K562 (cell line): ENCODE results near the gene CREB5. TPM values are rescaled to one million over a fixed set of nuclear protein-coding genes. Genes with fewer than 3 reads are reported as not detected.

ENCODE experiments used
- ATAC-seq: fragments of 200-7000 bp; cut with Tn5 transposase; 3 replicates; pipeline ENCODE4 v1.9.1; 2020; ENCODE audit warnings: moderate library complexity
- BruUV-seq: library from RNA; stranded (reverse); fragments of 400-500 nt; replicated peaks from 2 replicates; lab custom pipeline; 2021; lab: Mats Ljungman, UMichigan
- CTCF ChIA-PET: fragments of 300-600 bp; formaldehyde crosslinking; extraction: SDS; loops from one replicate; lab custom pipeline; 2021; ENCODE audit warnings: low intra/inter-chr PET ratio; lab: Yijun Ruan, JAX
- POLR2A ChIA-PET: fragments of 300-600, 350-650 bp; sonication (Branson Sonifier 250); formaldehyde crosslinking; extraction: SDS; loops from one replicate; lab custom pipeline; 2021; ENCODE audit warnings: antibody characterized with exemption, inconsistent platforms; lab: Yijun Ruan, JAX
- DNase-seq, 4 experiments: peaks; one replicate each; pipeline versions ENCODE4 v3.0.0 to v3.0.0-alpha.2; 2011 to 2018; ENCODE audit warnings: low spot score in 3 of 4, mixed read lengths in 3 of 4; ENCODE audit errors: extremely low read depth in 1 of 4
- FAIRE-seq: peaks from 2 replicates; lab custom pipeline; 2011; peaks lifted over from hg19 to GRCh38; lab: Jason Lieb, UNC
- H2AFZ ChIP-seq: 2 replicates; pipeline ENCODE4 v1.6.0; 2011; ENCODE audit warnings: low read depth, low read length, control low read depth, inconsistent platforms
- H3K27ac ChIP-seq: fragments of 200-600 bp; 3 replicates; pipeline ENCODE4 v1.8.0; 2011; ENCODE audit warnings: low read depth, mild to moderate bottlenecking, control low read depth, inconsistent platforms, low read length, moderate library complexity, mixed read lengths; ENCODE audit errors: extremely low read depth
- H3K27me3 ChIP-seq, 2 experiments: fragments of 300-600 bp in 1 of 2; 2 replicates in 1 of 2; 3 replicates in 1 of 2; pipeline versions ENCODE4 v1.6.0 to v1.8.0; 2011; ENCODE audit warnings: inconsistent platforms in 2 of 2, low read length in 2 of 2, mild to moderate bottlenecking in 1 of 2, mixed read lengths in 1 of 2, moderate library complexity in 1 of 2; ENCODE audit not compliant: control insufficient read depth in 2 of 2, insufficient read depth in 2 of 2
- H3K36me3 ChIP-seq: fragments of 300-600 bp; 3 replicates; pipeline ENCODE4 v1.8.0; 2011; ENCODE audit warnings: mild to moderate bottlenecking, low read length, inconsistent platforms; ENCODE audit not compliant: control insufficient read depth, insufficient read depth
- H3K4me1 ChIP-seq, 2 experiments: fragments of 200-600 bp in 1 of 2; replicated peaks in 1 of 2; 2 replicates in 1 of 2; 3 replicates in 1 of 2; pipeline versions ENCODE4 v1.5.1 to v1.8.0; 2011; ENCODE audit warnings: inconsistent platforms in 2 of 2, low read length in 2 of 2, mild to moderate bottlenecking in 1 of 2, mixed read lengths in 1 of 2, moderate library complexity in 1 of 2; ENCODE audit not compliant: control insufficient read depth in 2 of 2, insufficient read depth in 2 of 2
- H3K4me2 ChIP-seq: 2 replicates; pipeline ENCODE4 v1.6.1; 2011; ENCODE audit warnings: low read length, control low read depth, inconsistent platforms, mixed read lengths; ENCODE audit not compliant: insufficient read depth
- H3K4me3 ChIP-seq: fragments of 200-600 bp; sonication (generic), shearing (Covaris generic); 2 replicates; pipeline ENCODE4 v1.5.1; 2016; ENCODE audit warnings: control low read depth, inconsistent platforms
- H3K79me2 ChIP-seq: fragments of 200-600 bp; 3 replicates; pipeline ENCODE4 v1.8.0; 2011; ENCODE audit warnings: low read length, inconsistent platforms; ENCODE audit not compliant: control insufficient read depth, insufficient read depth
- H3K9ac ChIP-seq, 2 experiments: 2 replicates each; pipeline versions ENCODE4 v1.6.0 to v1.6.1; 2011; ENCODE audit warnings: low read depth in 2 of 2, low read length in 2 of 2, control low read depth in 1 of 2, inconsistent platforms in 1 of 2, mild to moderate bottlenecking in 1 of 2, mixed read lengths in 1 of 2; ENCODE audit not compliant: insufficient read depth in 1 of 2
- H3K9me1 ChIP-seq: one replicate; pipeline ENCODE4 v1.6.0; 2011; ENCODE audit warnings: inconsistent platforms, mild to moderate bottlenecking, low read length, moderate library complexity; ENCODE audit not compliant: control insufficient read depth, insufficient read depth
- H3K9me3 ChIP-seq: replicated peaks from 2 replicates; pipeline ENCODE4 v1.5.1; 2011; ENCODE audit warnings: low read depth, low read length, inconsistent platforms; ENCODE audit not compliant: control insufficient read depth, insufficient read depth
- H4K20me1 ChIP-seq: replicated peaks from 2 replicates; pipeline ENCODE4 v1.6.1; 2011; ENCODE audit warnings: low read length, inconsistent platforms, mixed read lengths; ENCODE audit not compliant: control insufficient read depth, insufficient read depth
- BCOR ChIP-seq: fragments of 450-650 bp; IDR thresholded peaks from 2 replicates; pipeline ENCODE4 v1.6.1; 2016
- BHLHE40 ChIP-seq: IDR thresholded peaks from 2 replicates; pipeline ENCODE4 v1.6.1; 2011; ENCODE audit warnings: low read length, improper control_type of control experiment
- BRD4 ChIP-seq: fragments of 200-600 bp; sonication (generic); IDR thresholded peaks from 2 replicates; pipeline ENCODE4 v1.6.1; 2017; ENCODE audit warnings: inconsistent platforms
- ELF4 ChIP-seq: fragments of 450-650 bp; formaldehyde crosslinking; IDR thresholded peaks from 2 replicates; pipeline ENCODE4 v1.4.0; 2022; ENCODE audit warnings: missing genetic modification characterization
- FOXA3 ChIP-seq, 2 experiments: fragments of 450-650 bp in 1 of 2; sonication (generic) in 1 of 2; formaldehyde crosslinking; IDR thresholded peaks in 1 of 2; conservative IDR thresholded peaks in 1 of 2; 2 replicates each; pipeline versions ENCODE4 v1.4.0 to v1.8.0; 2020 to 2022; ENCODE audit warnings: mild to moderate bottlenecking in 2 of 2, missing genetic modification reagents in 1 of 2
- FOXO4 ChIP-seq: fragments of 450-650 bp; formaldehyde crosslinking; IDR thresholded peaks from 2 replicates; pipeline ENCODE4 v1.4.0; 2020; ENCODE audit warnings: mild to moderate bottlenecking, moderate library complexity
- HDAC3 ChIP-seq: fragments of 450-650 bp; IDR thresholded peaks from 2 replicates; pipeline ENCODE4 v1.6.1; 2018; ENCODE audit warnings: borderline replicate concordance, mild to moderate bottlenecking, moderate library complexity; ENCODE audit not compliant: partially characterized antibody
- KDM2B ChIP-seq: fragments of 250-450 bp; sonication (Bioruptor Pico); IDR thresholded peaks from 2 replicates; pipeline ENCODE4 v1.8.0; 2021; ENCODE audit warnings: mild to moderate bottlenecking, moderate library complexity
- MEF2D ChIP-seq: conservative IDR thresholded peaks from 2 replicates; pipeline ENCODE4 v1.6.1; 2016; ENCODE audit warnings: low read depth, missing genetic modification characterization, missing compliant biosample characterization
- MYBL2 ChIP-seq, 2 experiments: fragments of 450-650 bp in 1 of 2; sonication (generic) in 1 of 2; formaldehyde crosslinking in 1 of 2; IDR thresholded peaks; 2 replicates each; pipeline versions ENCODE4 v1.6.1 to v1.8.1; 2017 to 2022; ENCODE audit warnings: borderline replicate concordance in 1 of 2, inconsistent platforms in 1 of 2, low read depth in 1 of 2, mild to moderate bottlenecking in 1 of 2, missing genetic modification reagents in 1 of 2, moderate library complexity in 1 of 2
- PHTF2 ChIP-seq: fragments of 250-450 bp; sonication (Bioruptor Pico); IDR thresholded peaks from 2 replicates; pipeline ENCODE4 v1.5.0; 2021; ENCODE audit warnings: mild to moderate bottlenecking
- PYGO2 ChIP-seq: fragments of 450-650 bp; IDR thresholded peaks from 2 replicates; pipeline ENCODE4 v1.6.1; 2016; ENCODE audit warnings: mild to moderate bottlenecking, missing genetic modification characterization, moderate library complexity, missing compliant biosample characterization
- RBM17 ChIP-seq: fragments of 200-400 bp; formaldehyde crosslinking; IDR thresholded peaks from 2 replicates; pipeline ENCODE4 v1.6.1; 2017; ENCODE audit warnings: low read depth, mild to moderate bottlenecking, low read length, borderline replicate concordance
- RBM22 ChIP-seq: fragments of 200-400 bp; formaldehyde crosslinking; IDR thresholded peaks from 2 replicates; pipeline ENCODE4 v1.6.1; 2018; ENCODE audit warnings: low read length, low read depth; ENCODE audit not compliant: poor library complexity, severe bottlenecking
- TAF9B ChIP-seq: fragments of 450-650 bp; IDR thresholded peaks from 2 replicates; pipeline ENCODE4 v1.6.1; 2018; ENCODE audit warnings: mild to moderate bottlenecking; ENCODE audit not compliant: partially characterized antibody
- ZFPM2 ChIP-seq: fragments of 250-450 bp; sonication (Bioruptor Pico); IDR thresholded peaks from 2 replicates; pipeline ENCODE4 v1.5.1; 2022; ENCODE audit warnings: mild to moderate bottlenecking
- ZNF174 ChIP-seq: fragments of 250-450 bp; sonication (Bioruptor Pico); IDR thresholded peaks from 2 replicates; pipeline ENCODE4 v1.4.0; 2020; ENCODE audit warnings: mild to moderate bottlenecking
- ZNF511 ChIP-seq: sonication (generic); formaldehyde crosslinking; IDR thresholded peaks from 2 replicates; pipeline ENCODE4 v1.8.0; 2022; ENCODE audit warnings: mild to moderate bottlenecking, missing genetic modification reagents
- ZNF696 ChIP-seq: fragments of 250-450 bp; sonication (Bioruptor Pico); conservative IDR thresholded peaks from 2 replicates; pipeline ENCODE4 v1.4.0; 2020; ENCODE audit warnings: mild to moderate bottlenecking, moderate library complexity
- WGBS: fragments of 100-300 bp; shearing (Covaris generic); methylation state at CpG from one replicate; pipeline ENCODE4 v1.1.6; 2016; ENCODE audit warnings: low coverage, mixed read lengths; ENCODE audit not compliant: insufficient coverage; ENCODE audit errors: missing lambda C conversion rate; 5-methylcytosine and 5-hydroxymethylcytosine counted together
- in situ Hi-C: fragments of 300-500 bp; cut with MboI; formaldehyde crosslinking; loops from 4 replicates; pipeline ENCODE4 v1.15.0; 2018; ENCODE audit warnings: inconsistent platforms, mixed read lengths
- intact Hi-C: fragments of 100-400 bp; cut with micrococcal nuclease; formaldehyde crosslinking; loops from 2 replicates; pipeline ENCODE4 v1.14.2; 2022
- polyA plus RNA-seq, 8 experiments: library from polyadenylated mRNA; depleted of rRNA in 4 of 8; stranded (reverse) in 5 of 8; unstranded in 3 of 8; fragments of >200 nt; fragmentation: Nextera tagmentation in 2 of 8; fragmentation: Illumina TruSeq in 1 of 8; extraction: Ambion mirVana in 2 of 8; extraction: Trizol in 1 of 8; gene quantifications; 2 replicates each; pipeline versions ENCODE4 v1.2.1 to v1.2.3, GENCODE V29; 2011 to 2014; ENCODE audit warnings: inconsistent platforms in 1 of 8, missing spikeins in 1 of 8
- total RNA-seq, 7 experiments: library from RNA; depleted of rRNA in 6 of 7; stranded (reverse); fragments of >200 nt in 6 of 7; fragmentation: Illumina TruSeq in 2 of 7; extraction: Trizol in 2 of 7; gene quantifications; 2 replicates each; pipeline versions ENCODE4 v1.2.1 to v1.2.3, GENCODE V29; 2011 to 2021; ENCODE audit warnings: low replicate concordance in 1 of 7
- TF ChIP-seq, protein P1 (sequence below): sonication (generic); formaldehyde crosslinking; IDR thresholded peaks from 2 replicates; pipeline ENCODE4 v1.8.0; 2022; ENCODE audit warnings: mild to moderate bottlenecking, low read depth, missing genetic modification reagents

CREB5 gene
- total and polyA plus RNA-seq, 9 of the 15 experiments (the other 6 are each of a cell fraction or from before 2014, with no cell fraction given), result 0.33 to 6.4 (median 1.8) TPM

DNA sequence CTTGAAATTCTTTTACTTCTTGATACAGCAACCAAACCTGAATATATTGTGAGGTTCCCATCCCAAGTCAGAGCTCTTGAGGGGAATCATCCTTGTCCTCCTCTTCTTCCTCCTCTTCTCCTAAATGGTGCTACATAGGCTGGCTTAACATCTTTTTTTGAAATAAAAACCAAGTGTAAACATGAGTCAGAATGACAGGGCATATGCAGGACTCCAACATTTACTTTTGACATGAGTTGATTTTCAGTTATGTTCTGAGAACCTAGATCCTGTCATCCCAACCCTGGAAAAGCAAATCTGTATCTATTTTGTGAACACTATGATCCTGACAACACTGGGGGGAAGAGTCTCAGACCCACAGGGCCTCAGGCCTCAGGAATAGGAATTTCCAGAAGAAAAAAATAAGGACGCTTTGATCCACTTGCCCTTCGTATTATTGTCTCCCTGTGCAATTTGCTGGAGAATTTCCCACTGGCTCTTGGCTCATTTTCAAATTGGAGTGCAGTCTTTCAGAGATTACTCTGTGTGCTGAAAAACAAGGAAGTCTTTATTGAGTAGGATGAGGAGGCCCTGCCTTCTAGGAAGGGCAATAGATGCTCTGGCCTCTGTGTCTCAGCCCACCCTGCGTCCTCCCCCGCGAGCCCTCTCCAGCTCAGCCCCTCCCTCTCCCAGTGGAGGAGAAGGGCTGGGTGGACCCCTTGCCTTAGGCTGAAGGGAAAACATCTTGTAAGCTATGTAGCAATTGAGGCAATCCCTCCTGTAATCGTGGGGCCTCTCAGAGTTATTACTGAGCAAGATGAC is 121.6 kb downstream of the CREB5 start:
- no peaks in the 10 kb centered on the region for H3K9me1 ChIP-seq
- H2AFZ ChIP-seq, result no peak overlapping the region
- H3K27me3 ChIP-seq, result 0 out of 5 replicates have a peak, but pooled peaks cover 0 to 3% of the 10 kb centered on the region in 2 experiments
- H3K27ac ChIP-seq, result no peak overlapping the region
- FAIRE-seq, result no peak
- no peaks in the 10 kb centered on the region for H3K79me2 ChIP-seq
- WGBS, result 0% methylated on average over 6 of the region's 6 CpGs
- in situ Hi-C loops, result no loop called here
- no peaks in the 10 kb centered on the region for H3K4me1 ChIP-seq
- intact Hi-C loops, result no loop called here
- no peaks in the 10 kb centered on the region for H4K20me1 ChIP-seq
- H3K9me3 ChIP-seq, result no peaks in the 10 kb centered on the region
- no peak for DNase-seq
- H3K36me3 ChIP-seq, result no peaks in the 10 kb centered on the region
- TF ChIP-seq HDAC3 (no peak), ZFPM2 (no peak), BCOR (no peak), ZNF511 (no peak), ELF4 (CRISPR knock-in tag) (no peak), ZNF174 (no peak), PYGO2 (tag) (no peak), MEF2D (no peak), BRD4 (no peak), ZNF696 (CRISPR knock-in tag) (no peak), PHTF2 (no peak), RBM22 (no peak), FOXA3 (CRISPR knock-in tag; conservative IDR thresholded peaks at IDR 0.05 in 1 of 2, IDR thresholded peaks at IDR 0.05 in 1 of 2) (no peak), FOXO4 (no peak), TAF9B (no peak), KDM2B (CRISPR knock-in tag) (no peak), BHLHE40 (no peak), MYBL2 (IDR thresholded peaks at IDR 0.05; ENCODE audit: low read depth) (no peak), MYBL2 (CRISPR knock-in tag; IDR thresholded peaks at IDR 0.05; ENCODE audit: borderline replicate concordance) (no peak), RBM17 (no peak)
- TF ChIP-seq, protein P1, sequence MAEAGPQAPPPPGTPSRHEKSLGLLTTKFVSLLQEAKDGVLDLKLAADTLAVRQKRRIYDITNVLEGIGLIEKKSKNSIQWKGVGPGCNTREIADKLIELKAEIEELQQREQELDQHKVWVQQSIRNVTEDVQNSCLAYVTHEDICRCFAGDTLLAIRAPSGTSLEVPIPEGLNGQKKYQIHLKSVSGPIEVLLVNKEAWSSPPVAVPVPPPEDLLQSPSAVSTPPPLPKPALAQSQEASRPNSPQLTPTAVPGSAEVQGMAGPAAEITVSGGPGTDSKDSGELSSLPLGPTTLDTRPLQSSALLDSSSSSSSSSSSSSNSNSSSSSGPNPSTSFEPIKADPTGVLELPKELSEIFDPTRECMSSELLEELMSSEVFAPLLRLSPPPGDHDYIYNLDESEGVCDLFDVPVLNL (CRISPR knock-in tag), result no peak
- no peak overlapping the region for H3K4me3 ChIP-seq
- ChIA-PET CTCF (no interaction called here), POLR2A (interaction anchor here (0.7 kb wide), 1 partner anchor 167 kb away, joined by 3 read pairs; no protein-coding TSS in a partner anchor)
- H3K9ac ChIP-seq, result no peak overlapping the region
- no peak for ATAC-seq
- H3K4me2 ChIP-seq, result no peak overlapping the region
- no TSS peak for BruUV-seq
